ENCODE results near the gene GMPS. TPM values are rescaled to one million over a fixed set of nuclear protein-coding genes. Genes with fewer than 3 reads are reported as not detected.

The GMPS gene
- total and polyA plus RNA-seq, 10 of the 15 experiments (the other 5 are each of a cell fraction or from before 2014, with no cell fraction given): 33.2 to 143 (median 79.0) TPM

DNA sequence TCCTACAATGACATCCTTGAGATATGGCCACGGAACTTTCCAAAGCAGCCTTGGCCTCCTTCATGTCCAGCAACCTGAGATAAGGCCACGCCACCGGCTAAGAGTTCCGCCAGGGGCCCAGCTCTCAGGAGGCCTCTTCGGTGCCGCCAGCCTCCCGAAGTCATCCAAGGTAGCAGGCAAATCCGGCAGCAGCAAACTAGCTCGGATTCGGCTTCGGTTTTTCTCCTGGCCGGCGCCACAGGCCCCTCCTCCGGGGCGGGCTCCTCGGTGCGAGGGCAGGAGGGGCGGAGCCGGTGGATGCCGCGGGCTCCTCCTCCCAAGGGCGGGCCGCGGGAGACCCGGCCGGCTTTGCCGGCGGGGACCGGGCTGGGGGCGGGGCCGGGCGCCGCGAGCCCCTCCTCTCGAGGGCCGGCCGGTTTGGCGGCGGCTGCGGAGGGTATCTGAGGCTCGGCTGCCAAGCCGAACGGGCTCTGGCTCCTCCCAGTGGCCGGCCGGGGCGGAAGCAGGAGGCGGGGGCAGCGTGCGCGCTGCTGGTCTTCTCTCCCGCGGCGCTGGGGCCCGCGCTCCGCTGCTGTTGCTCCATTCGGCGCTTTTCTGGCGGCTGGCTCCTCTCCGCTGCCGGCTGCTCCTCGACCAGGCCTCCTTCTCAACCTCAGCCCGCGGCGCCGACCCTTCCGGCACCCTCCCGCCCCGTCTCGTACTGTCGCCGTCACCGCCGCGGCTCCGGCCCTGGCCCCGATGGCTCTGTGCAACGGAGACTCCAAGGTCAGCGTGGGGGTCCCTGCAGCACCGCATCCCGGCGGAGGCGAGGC, at the start of gene GMPS (continued):
- no peak for TF ChIP-seq KAT2A (conservative IDR thresholded peaks at IDR 0.05; ENCODE audit: control insufficient read depth, low read depth, low read length)
- no peak for TF ChIP-seq ZBED1 (IDR thresholded peaks at IDR 0.05; ENCODE audit: borderline replicate concordance)
- TF ChIP-seq, protein P1, sequence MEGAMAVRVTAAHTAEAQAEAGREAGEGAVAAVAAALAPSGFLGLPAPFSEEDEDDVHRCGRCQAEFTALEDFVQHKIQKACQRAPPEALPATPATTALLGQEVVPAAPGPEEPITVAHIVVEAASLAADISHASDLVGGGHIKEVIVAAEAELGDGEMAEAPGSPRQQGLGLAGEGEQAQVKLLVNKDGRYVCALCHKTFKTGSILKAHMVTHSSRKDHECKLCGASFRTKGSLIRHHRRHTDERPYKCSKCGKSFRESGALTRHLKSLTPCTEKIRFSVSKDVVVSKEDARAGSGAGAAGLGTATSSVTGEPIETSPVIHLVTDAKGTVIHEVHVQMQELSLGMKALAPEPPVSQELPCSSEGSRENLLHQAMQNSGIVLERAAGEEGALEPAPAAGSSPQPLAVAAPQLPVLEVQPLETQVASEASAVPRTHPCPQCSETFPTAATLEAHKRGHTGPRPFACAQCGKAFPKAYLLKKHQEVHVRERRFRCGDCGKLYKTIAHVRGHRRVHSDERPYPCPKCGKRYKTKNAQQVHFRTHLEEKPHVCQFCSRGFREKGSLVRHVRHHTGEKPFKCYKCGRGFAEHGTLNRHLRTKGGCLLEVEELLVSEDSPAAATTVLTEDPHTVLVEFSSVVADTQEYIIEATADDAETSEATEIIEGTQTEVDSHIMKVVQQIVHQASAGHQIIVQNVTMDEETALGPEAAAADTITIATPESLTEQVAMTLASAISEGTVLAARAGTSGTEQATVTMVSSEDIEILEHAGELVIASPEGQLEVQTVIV (IDR thresholded peaks at IDR 0.05; ENCODE audit: borderline replicate concordance, partially characterized antibody): no peak
- 0 out of 2 replicates have a peak, but pooled peaks have one; percentile 42 for TF ChIP-seq ZNF207 (IDR thresholded peaks at IDR 0.05; ENCODE audit: borderline replicate concordance)
- TF ChIP-seq ZBTB33 (IDR thresholded peaks at IDR 0.05): no peak
- no peak for TF ChIP-seq SMAD1 (IDR thresholded peaks at IDR 0.05; ENCODE audit: low read depth, partially characterized antibody)
- 0 out of 2 replicates have a peak, but pooled peaks have one; percentile 25 for TF ChIP-seq CREM (IDR thresholded peaks at IDR 0.05; ENCODE audit: low read depth)
- TF ChIP-seq POLR2AphosphoS5 (IDR thresholded peaks at IDR 0.05; ENCODE audit: low read length): peak; percentile 84
- peak; percentile 81 for TF ChIP-seq SMARCA5 (IDR thresholded peaks at IDR 0.05)
- no peak for TF ChIP-seq PAX8 (IDR thresholded peaks at IDR 0.05)
- TF ChIP-seq EP300 (IDR thresholded peaks at IDR 0.05; ENCODE audit: borderline replicate concordance in 1 of 2, control insufficient read depth in 1 of 2, low read depth in 2 of 2, low read length in 2 of 2): 0 out of 4 replicates have a peak, but pooled peaks of 1 of the 2 experiments have one; percentile 9
- TF ChIP-seq ZBTB40 (IDR thresholded peaks at IDR 0.05; ENCODE audit: borderline replicate concordance): no peak
- no peak for TF ChIP-seq SREBF2 (IDR thresholded peaks at IDR 0.05; ENCODE audit: low read length)
- no peak for TF ChIP-seq CBX5 (IDR thresholded peaks at IDR 0.05; ENCODE audit: low read depth)
- no peak for TF ChIP-seq CEBPB (IDR thresholded peaks at IDR 0.05; ENCODE audit: borderline replicate concordance in 1 of 2, low read depth in 2 of 2, low read length in 2 of 2)
- no peak for TF ChIP-seq SPI1 (IDR thresholded peaks at IDR 0.05; ENCODE audit: borderline replicate concordance, insufficient read depth, low read depth, low read length)
- TF ChIP-seq PML (IDR thresholded peaks at IDR 0.05; ENCODE audit: low read length): peak; percentile 28; the same call in 1 of the 2 replicates
- no peak for TF ChIP-seq EED (IDR thresholded peaks at IDR 0.05; ENCODE audit: low read depth)

All from GM12878 (cell line).